Measurements from ENCODE around the gene TNIK. TPM values are rescaled to one million over a fixed set of nuclear protein-coding genes. Genes with fewer than 3 reads are reported as not detected.
"Not testable (repeated sequence)": the region's sequence is repeated elsewhere in the genome, so short reads cannot be mapped to it uniquely, and the experiment has no call there.

The TNIK gene
- total and polyA plus RNA-seq, 10 donors: 0.85 to 34.5 (median 14.1) TPM

DNA sequence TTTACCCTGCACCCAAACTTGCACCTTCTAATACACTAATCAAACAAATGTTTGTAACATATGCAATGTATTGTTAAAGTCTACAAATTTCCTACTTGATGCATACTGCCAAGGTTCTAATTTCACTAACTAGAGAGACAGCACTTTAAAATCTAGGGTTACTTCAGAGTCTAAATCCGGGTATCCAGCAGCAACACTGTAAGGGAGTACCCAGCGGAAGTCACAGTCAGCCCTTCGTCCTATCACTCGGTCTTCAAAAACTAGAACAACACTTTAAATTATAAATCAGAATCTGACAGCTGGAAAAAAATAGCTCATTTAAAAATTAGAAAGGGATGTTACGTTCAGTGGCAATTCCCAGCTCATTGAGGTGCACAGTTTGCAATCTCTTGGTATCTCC is 8.3 kb downstream of the TNIK start:
- H3K4me3 ChIP-seq: no peak overlapping the region
- no peaks in the 10 kb centered on the region for H3K27me3 ChIP-seq (replicated peaks in 1 of 7)
- 90 to 94% (median 94%) methylated on average over 5 of the region's 5 CpGs for WGBS, 5 donors
- peaks cover 0 to 12% (median 2%) of the 10 kb centered on the region in 6 donors for H3K4me1 ChIP-seq
- H3K36me3 ChIP-seq: no peaks in the 10 kb centered on the region
- intact Hi-C loops (cut with DNase I; ENCODE audit: low total_unique reads): no loop called here
- no peak for DNase-seq
- no peak overlapping the region for H3K27ac ChIP-seq
- TF ChIP-seq, protein P1, sequence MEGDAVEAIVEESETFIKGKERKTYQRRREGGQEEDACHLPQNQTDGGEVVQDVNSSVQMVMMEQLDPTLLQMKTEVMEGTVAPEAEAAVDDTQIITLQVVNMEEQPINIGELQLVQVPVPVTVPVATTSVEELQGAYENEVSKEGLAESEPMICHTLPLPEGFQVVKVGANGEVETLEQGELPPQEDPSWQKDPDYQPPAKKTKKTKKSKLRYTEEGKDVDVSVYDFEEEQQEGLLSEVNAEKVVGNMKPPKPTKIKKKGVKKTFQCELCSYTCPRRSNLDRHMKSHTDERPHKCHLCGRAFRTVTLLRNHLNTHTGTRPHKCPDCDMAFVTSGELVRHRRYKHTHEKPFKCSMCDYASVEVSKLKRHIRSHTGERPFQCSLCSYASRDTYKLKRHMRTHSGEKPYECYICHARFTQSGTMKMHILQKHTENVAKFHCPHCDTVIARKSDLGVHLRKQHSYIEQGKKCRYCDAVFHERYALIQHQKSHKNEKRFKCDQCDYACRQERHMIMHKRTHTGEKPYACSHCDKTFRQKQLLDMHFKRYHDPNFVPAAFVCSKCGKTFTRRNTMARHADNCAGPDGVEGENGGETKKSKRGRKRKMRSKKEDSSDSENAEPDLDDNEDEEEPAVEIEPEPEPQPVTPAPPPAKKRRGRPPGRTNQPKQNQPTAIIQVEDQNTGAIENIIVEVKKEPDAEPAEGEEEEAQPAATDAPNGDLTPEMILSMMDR (IDR thresholded peaks at IDR 0.05 in 8 of 11, conservative IDR thresholded peaks at IDR 0.05 in 3 of 11): no peak
- no peak for TF ChIP-seq POLR2AphosphoS5 (IDR thresholded peaks at IDR 0.05)
- no peaks in the 10 kb centered on the region for H3K9me3 ChIP-seq

DNA sequence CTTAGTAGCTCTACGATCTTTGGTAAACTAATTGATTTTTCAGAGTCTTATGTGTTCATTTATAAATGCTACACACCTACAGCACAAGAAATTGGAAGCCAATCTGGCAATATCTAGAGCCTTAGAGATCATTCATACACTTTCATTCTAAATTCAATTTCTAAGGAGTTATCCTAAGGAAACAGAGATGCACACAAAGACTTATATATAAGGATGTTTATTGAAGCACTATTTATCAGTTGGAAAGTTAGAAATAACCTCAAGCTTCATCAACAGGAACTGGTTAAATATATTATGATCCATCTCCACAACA is 12.7 kb downstream of the TNIK start:
- DNase-seq; intact Hi-C loops (cut with DNase I; ENCODE audit: low total_unique reads); H3K4me3 ChIP-seq; H3K4me1 ChIP-seq; H3K27ac ChIP-seq; H3K27me3 ChIP-seq (replicated peaks in 1 of 7); H3K9me3 ChIP-seq; H3K36me3 ChIP-seq: not testable (repeated sequence)
- 85 to 100% (median 92%) methylated on average over 1 of the region's 1 CpG for WGBS, 5 donors

DNA sequence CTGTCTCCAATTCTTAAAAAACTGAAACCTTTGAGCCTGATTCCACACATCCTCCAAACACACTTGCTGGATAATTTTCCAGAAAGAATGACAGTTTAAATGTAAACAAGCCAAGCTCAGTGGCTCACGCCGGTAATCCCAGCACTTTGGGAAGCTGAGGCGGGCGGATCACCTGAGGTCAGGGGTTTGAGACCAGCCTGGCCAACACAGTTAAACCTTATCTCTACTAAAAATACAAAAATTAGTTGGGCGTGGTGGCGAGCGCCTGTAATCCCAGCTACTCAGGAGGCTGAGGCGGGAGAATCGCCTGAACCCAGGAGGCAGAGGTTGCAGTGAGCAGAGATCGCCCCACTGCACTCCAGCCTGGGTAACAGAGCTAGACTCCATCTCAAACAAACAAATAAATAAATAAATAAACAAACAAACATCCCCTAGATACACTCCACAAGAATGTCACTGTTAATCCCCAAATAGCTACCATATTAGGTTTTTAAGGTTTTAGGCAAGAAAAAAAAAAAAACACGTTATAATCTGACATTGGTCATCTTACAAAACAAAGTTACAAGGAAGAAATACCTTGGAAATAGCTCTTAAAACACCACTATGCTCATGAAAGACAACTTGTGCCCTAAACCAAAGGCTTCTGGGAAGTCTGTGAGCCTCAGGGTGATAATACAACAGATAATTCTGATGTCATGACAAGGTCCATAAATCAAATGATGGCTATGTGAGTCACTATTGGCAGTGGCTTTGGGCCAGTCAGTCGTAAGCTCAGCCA is 13.2 kb downstream of the TNIK start:
- peaks cover 0 to 5% (median 0%) of the 10 kb centered on the region in 6 donors for H3K4me1 ChIP-seq
- intact Hi-C loops (cut with DNase I; ENCODE audit: low total_unique reads): no loop called here
- H3K4me3 ChIP-seq: no peak overlapping the region
- H3K27ac ChIP-seq: no peak overlapping the region
- DNase-seq: no peak
- H3K9me3 ChIP-seq: no peaks in the 10 kb centered on the region
- TF ChIP-seq, protein P1 (IDR thresholded peaks at IDR 0.05 in 8 of 11, conservative IDR thresholded peaks at IDR 0.05 in 3 of 11): no peak
- TF ChIP-seq POLR2AphosphoS5 (IDR thresholded peaks at IDR 0.05) (no peak), POLR2A (IDR thresholded peaks at IDR 0.05) (no peak)
- no peaks in the 10 kb centered on the region for H3K27me3 ChIP-seq (replicated peaks in 1 of 7)
- 92 to 96% (median 95%) methylated on average over 12 of the region's 12 CpGs for WGBS, 5 donors
- no peaks in the 10 kb centered on the region for H3K36me3 ChIP-seq

DNA sequence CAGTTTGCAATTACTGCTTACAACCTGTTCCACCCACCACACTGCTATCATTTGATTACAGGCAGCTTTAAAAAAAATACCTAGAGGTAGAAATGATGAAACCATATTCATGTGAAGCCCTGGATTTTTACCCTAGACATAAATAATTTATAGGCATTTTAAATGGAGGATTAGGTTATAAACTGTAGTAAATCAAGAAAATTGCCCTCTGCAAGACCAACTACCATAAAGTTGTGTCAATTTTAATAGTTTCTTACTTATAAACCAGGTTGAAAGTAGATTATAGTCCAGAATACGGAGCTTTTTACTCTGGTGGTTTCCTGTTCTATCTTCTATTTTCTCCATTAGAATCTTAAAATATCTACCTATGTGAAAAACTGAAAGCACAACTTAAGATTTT is 13.9 kb downstream of the TNIK start:
- no peaks in the 10 kb centered on the region for H3K27me3 ChIP-seq (replicated peaks in 1 of 7)
- H3K4me3 ChIP-seq: no peak overlapping the region
- intact Hi-C loops (cut with DNase I; ENCODE audit: low total_unique reads): no loop called here
- H3K4me1 ChIP-seq: peaks cover 0 to 5% (median 0%) of the 10 kb centered on the region in 6 donors
- 28 to 66% (median 63%) methylated on average over 1 of the region's 1 CpG for WGBS, 5 donors
- TF ChIP-seq POLR2A (IDR thresholded peaks at IDR 0.05) (no peak), POLR2AphosphoS5 (IDR thresholded peaks at IDR 0.05) (no peak)
- TF ChIP-seq, protein P1 (IDR thresholded peaks at IDR 0.05 in 8 of 11, conservative IDR thresholded peaks at IDR 0.05 in 3 of 11): no peak
- no peak overlapping the region for H3K27ac ChIP-seq
- no peak for DNase-seq
- H3K9me3 ChIP-seq: no peaks in the 10 kb centered on the region
- no peaks in the 10 kb centered on the region for H3K36me3 ChIP-seq
